Measurements from ENCODE around the gene GJD4. TPM values are rescaled to one million over a fixed set of nuclear protein-coding genes. Genes with fewer than 3 reads are reported as not detected.

Gene GJD4
- total and polyA plus RNA-seq, 4 donors, result not detected

DNA sequence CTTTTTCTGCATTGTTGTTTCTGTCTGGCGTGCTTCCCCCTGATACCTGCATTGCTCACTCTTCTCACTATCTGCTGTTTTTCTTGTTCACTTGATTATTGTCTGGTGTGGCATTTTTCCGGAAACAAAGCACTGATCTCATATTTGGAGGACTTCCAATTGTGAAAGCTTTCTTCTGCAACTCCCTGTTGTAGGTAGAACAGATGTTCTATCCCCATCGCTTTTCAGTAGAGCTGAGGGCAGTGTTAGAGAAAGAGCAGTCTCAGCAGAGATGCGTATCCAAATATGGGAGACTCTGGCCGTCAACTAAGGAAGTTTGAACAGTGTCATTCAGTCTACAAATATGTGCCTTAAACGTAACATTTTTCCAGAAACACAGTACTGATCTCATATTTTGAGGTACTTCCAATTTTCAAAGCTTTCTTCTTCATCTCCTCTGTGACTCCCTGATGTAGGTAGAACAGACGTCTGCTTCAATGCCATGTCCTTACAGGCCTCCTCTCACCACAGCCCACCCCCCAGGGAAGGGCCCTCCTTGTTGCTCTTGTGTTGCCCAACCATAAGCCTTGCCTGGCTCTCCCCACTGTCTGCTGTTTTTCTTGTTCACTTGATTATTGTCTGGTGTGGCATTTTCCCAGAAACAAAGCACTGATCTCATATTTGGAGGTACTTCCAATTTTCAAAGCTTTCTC lies 27.1 kb upstream of the GJD4 start:
- no peak overlapping the region for H3K9ac ChIP-seq (ENCODE audit: low read depth in 1 of 2, low read length in 2 of 2)
- H3K4me3 ChIP-seq (ENCODE audit: low read depth in 1 of 3, low read length in 3 of 3), result no peak overlapping the region
- H3K27me3 ChIP-seq (ENCODE audit: control insufficient read depth in 4 of 4, insufficient read depth in 4 of 4, low read length in 3 of 4), result no peaks in the 10 kb centered on the region
- no peak for DNase-seq (ENCODE audit: low spot score)
- H3K4me1 ChIP-seq (ENCODE audit: control insufficient read depth in 4 of 4, insufficient read depth in 4 of 4, low read length in 3 of 4), result no peaks in the 10 kb centered on the region
- H3K27ac ChIP-seq (ENCODE audit: low read depth in 1 of 2, low read length in 2 of 2), result no peak overlapping the region
- peaks cover 0 to 3% (median 2%) of the 10 kb centered on the region in 4 donors for H3K36me3 ChIP-seq (ENCODE audit: control insufficient read depth in 4 of 4, insufficient read depth in 3 of 4, low read depth in 1 of 4, low read length in 3 of 4)
- 77% methylated on average over 7 of the region's 7 CpGs for whole genome bisulfite sequencing
- H3K9me3 ChIP-seq (ENCODE audit: control insufficient read depth in 4 of 4, low read length in 3 of 4), result no peaks in the 10 kb centered on the region
- TF ChIP-seq FOXA1 (IDR thresholded peaks at IDR 0.05) (no peak), HNF4A (conservative IDR thresholded peaks at IDR 0.05) (no peak), EGR1 (IDR thresholded peaks at IDR 0.05; ENCODE audit: low read depth in 2 of 2) (no peak), JUND (IDR thresholded peaks at IDR 0.05) (no peak), HNF4G (IDR thresholded peaks at IDR 0.05) (no peak)
- TF ChIP-seq, protein P1, sequence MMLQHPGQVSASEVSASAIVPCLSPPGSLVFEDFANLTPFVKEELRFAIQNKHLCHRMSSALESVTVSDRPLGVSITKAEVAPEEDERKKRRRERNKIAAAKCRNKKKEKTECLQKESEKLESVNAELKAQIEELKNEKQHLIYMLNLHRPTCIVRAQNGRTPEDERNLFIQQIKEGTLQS (IDR thresholded peaks at IDR 0.05), result no peak

DNA sequence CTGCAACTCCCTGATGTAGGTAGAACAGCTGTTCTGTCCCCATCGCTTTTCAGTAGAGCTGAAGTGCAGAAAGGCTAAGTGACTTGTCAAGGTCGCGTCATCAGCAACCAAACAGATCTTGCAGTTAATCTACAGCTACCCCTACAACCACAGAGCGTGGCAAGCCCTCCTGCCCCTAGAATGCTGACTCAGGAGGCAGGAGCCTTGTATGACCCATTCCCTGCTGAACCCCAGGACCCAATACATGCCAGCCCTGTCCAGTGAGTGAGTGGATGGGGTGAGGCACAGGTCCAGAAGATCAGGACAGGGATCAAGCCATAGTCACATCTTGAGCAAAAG lies 26.6 kb upstream of the GJD4 start:
- no peak for TF ChIP-seq NR2F2 (IDR thresholded peaks at IDR 0.05)
- no peak for TF ChIP-seq FOXA1 (IDR thresholded peaks at IDR 0.05)
- TF ChIP-seq JUND (IDR thresholded peaks at IDR 0.05), result no peak
- TF ChIP-seq, protein P2, sequence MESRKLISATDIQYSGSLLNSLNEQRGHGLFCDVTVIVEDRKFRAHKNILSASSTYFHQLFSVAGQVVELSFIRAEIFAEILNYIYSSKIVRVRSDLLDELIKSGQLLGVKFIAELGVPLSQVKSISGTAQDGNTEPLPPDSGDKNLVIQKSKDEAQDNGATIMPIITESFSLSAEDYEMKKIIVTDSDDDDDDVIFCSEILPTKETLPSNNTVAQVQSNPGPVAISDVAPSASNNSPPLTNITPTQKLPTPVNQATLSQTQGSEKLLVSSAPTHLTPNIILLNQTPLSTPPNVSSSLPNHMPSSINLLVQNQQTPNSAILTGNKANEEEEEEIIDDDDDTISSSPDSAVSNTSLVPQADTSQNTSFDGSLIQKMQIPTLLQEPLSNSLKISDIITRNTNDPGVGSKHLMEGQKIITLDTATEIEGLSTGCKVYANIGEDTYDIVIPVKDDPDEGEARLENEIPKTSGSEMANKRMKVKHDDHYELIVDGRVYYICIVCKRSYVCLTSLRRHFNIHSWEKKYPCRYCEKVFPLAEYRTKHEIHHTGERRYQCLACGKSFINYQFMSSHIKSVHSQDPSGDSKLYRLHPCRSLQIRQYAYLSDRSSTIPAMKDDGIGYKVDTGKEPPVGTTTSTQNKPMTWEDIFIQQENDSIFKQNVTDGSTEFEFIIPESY (IDR thresholded peaks at IDR 0.05), result no peak
- no peak for TF ChIP-seq RAD21 (IDR thresholded peaks at IDR 0.05)
- TF ChIP-seq EGR1 (IDR thresholded peaks at IDR 0.05; ENCODE audit: low read depth in 2 of 2), result no peak
- TF ChIP-seq TAF1 (conservative IDR thresholded peaks at IDR 0.05), result no peak
- TF ChIP-seq GABPA (IDR thresholded peaks at IDR 0.05 in 1 of 2, conservative IDR thresholded peaks at IDR 0.05 in 1 of 2), result no peak
- no peak for TF ChIP-seq YY1 (IDR thresholded peaks at IDR 0.05)
- TF ChIP-seq, protein P3, sequence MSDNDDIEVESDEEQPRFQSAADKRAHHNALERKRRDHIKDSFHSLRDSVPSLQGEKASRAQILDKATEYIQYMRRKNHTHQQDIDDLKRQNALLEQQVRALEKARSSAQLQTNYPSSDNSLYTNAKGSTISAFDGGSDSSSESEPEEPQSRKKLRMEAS (IDR thresholded peaks at IDR 0.05), result no peak
- TF ChIP-seq RXRA (IDR thresholded peaks at IDR 0.05), result no peak
- TF ChIP-seq, protein P4, sequence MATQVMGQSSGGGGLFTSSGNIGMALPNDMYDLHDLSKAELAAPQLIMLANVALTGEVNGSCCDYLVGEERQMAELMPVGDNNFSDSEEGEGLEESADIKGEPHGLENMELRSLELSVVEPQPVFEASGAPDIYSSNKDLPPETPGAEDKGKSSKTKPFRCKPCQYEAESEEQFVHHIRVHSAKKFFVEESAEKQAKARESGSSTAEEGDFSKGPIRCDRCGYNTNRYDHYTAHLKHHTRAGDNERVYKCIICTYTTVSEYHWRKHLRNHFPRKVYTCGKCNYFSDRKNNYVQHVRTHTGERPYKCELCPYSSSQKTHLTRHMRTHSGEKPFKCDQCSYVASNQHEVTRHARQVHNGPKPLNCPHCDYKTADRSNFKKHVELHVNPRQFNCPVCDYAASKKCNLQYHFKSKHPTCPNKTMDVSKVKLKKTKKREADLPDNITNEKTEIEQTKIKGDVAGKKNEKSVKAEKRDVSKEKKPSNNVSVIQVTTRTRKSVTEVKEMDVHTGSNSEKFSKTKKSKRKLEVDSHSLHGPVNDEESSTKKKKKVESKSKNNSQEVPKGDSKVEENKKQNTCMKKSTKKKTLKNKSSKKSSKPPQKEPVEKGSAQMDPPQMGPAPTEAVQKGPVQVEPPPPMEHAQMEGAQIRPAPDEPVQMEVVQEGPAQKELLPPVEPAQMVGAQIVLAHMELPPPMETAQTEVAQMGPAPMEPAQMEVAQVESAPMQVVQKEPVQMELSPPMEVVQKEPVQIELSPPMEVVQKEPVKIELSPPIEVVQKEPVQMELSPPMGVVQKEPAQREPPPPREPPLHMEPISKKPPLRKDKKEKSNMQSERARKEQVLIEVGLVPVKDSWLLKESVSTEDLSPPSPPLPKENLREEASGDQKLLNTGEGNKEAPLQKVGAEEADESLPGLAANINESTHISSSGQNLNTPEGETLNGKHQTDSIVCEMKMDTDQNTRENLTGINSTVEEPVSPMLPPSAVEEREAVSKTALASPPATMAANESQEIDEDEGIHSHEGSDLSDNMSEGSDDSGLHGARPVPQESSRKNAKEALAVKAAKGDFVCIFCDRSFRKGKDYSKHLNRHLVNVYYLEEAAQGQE (IDR thresholded peaks at IDR 0.05), result no peak
- no peak for TF ChIP-seq FOXA2 (IDR thresholded peaks at IDR 0.05)
- TF ChIP-seq, protein P5, sequence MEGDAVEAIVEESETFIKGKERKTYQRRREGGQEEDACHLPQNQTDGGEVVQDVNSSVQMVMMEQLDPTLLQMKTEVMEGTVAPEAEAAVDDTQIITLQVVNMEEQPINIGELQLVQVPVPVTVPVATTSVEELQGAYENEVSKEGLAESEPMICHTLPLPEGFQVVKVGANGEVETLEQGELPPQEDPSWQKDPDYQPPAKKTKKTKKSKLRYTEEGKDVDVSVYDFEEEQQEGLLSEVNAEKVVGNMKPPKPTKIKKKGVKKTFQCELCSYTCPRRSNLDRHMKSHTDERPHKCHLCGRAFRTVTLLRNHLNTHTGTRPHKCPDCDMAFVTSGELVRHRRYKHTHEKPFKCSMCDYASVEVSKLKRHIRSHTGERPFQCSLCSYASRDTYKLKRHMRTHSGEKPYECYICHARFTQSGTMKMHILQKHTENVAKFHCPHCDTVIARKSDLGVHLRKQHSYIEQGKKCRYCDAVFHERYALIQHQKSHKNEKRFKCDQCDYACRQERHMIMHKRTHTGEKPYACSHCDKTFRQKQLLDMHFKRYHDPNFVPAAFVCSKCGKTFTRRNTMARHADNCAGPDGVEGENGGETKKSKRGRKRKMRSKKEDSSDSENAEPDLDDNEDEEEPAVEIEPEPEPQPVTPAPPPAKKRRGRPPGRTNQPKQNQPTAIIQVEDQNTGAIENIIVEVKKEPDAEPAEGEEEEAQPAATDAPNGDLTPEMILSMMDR (IDR thresholded peaks at IDR 0.05; ENCODE audit: low read depth, low read length, missing input control), result no peak
- no peak for TF ChIP-seq HNF4A (conservative IDR thresholded peaks at IDR 0.05)
- TF ChIP-seq, protein P1 (IDR thresholded peaks at IDR 0.05), result no peak
- no peak for TF ChIP-seq HNF4G (IDR thresholded peaks at IDR 0.05)
- no peak for DNase-seq (ENCODE audit: low spot score)

More for the DNA sequence above, 26.6 kb upstream of the GJD4 start:
- Histone ChIP-seq H3K4me1 (ENCODE audit: control insufficient read depth in 4 of 4, insufficient read depth in 4 of 4, low read length in 3 of 4) (no peaks in the 10 kb centered on the region), H3K4me3 (ENCODE audit: low read depth in 1 of 3, low read length in 3 of 3) (no peak overlapping the region), H3K27ac (ENCODE audit: low read depth in 1 of 2, low read length in 2 of 2) (no peak overlapping the region), H3K9me3 (ENCODE audit: control insufficient read depth in 4 of 4, low read length in 3 of 4) (no peaks in the 10 kb centered on the region), H3K9ac (ENCODE audit: low read depth in 1 of 2, low read length in 2 of 2) (no peak overlapping the region), H3K36me3 (ENCODE audit: control insufficient read depth in 4 of 4, insufficient read depth in 3 of 4, low read depth in 1 of 4, low read length in 3 of 4) (peaks cover 0 to 3% (median 1%) of the 10 kb centered on the region in 4 donors), H3K27me3 (ENCODE audit: control insufficient read depth in 4 of 4, insufficient read depth in 4 of 4, low read length in 3 of 4) (no peaks in the 10 kb centered on the region)
- 66% methylated on average over 4 of the region's 4 CpGs for WGBS
